NCI-H2107 treated with DMSO at 0.1 percent for 48 hours (cell line): ENCODE measurements around the gene CALHM2.
"Not testable (repeated sequence)": the region's sequence is repeated elsewhere in the genome, so short reads cannot be mapped to it uniquely, and the experiment has no call there.

Experiments used
- DNase-seq: peaks from one replicate; lab custom pipeline; 2025; ENCODE audit not compliant: unreplicated experiment; lab: John Stamatoyannopoulos, UW

Gene CALHM2

GRCh38 chr10:103451831-103452505 lies at the start of gene CALHM2:
Gene CALHM2, minus strand, starts transcription at chr10:103452370. Its CDS starts 2,429 bp downstream, at chr10:103449941.
- peak; percentile 34 for DNase-seq

DNA sequence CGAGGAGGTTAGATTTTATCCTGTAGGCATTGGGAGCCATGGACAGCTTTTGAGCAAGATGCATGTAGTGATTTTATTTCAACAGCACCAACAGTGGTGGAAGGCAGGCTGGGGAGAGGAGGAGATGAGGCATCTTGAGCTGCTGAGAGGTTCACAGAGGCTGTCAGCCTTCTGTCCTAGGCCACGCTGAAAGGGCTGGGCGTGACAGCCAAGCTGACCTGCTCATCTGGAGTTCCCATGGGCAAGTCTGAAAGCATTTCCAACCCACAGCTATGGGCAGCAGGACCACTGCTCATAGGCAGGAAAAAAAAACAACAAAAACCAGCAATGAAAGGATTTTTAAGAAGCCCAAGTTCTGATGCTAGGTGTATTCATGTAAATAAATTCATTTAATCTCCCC lies 49.0 kb upstream of the CALHM2 start:
- DNase-seq = no peak

- no peak for DNase-seq
These were observed 48.3 kb upstream of the CALHM2 start for GRCh38 chr10:103500481-103500880.

- DNase-seq = no peak
These were observed 47.7 kb upstream of the CALHM2 start for GRCh38 chr10:103499881-103500280.

- DNase-seq = peak; percentile 62
These were observed 46.9 kb upstream of the CALHM2 start for GRCh38 chr10:103498936-103499638.

DNA sequence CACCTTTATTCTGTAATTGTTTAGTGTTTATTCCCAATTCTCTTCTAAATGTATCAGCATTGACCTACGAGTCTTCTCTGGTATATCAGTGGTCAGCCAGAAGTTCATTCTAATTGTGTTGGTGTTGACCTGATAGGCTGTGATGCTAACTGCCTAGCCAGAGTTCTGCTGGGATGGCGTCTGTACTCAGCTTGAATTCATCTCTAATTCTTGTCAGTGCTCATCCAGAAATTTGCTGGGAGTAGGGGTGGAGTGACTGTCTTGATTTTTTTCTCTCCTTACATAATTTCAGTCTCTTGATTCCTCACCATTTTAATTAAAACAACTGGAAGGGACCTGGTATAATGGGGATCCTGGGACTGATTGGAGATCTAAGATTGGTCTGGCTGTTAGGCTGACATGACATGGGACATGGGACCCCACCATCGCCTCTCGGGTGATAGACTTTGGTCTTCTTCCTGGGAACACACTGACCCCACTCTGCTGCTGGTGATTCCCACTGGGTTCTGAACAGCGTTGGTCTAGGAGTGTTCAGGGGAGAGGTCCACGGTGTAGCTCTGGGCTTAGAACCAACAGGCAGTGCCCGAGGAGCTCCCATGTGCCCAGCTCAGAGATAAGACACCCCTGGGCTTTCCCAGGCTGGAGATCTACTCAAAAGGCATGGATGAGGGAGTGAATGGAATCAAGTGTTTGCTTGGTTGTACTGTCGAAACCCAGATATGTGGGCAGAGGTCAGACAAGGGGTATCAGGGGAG lies 45.2 kb upstream of the CALHM2 start:
- no peak for DNase-seq

- no peak for DNase-seq
These were observed 43.2 kb upstream of the CALHM2 start for GRCh38 chr10:103495321-103495720.

DNA sequence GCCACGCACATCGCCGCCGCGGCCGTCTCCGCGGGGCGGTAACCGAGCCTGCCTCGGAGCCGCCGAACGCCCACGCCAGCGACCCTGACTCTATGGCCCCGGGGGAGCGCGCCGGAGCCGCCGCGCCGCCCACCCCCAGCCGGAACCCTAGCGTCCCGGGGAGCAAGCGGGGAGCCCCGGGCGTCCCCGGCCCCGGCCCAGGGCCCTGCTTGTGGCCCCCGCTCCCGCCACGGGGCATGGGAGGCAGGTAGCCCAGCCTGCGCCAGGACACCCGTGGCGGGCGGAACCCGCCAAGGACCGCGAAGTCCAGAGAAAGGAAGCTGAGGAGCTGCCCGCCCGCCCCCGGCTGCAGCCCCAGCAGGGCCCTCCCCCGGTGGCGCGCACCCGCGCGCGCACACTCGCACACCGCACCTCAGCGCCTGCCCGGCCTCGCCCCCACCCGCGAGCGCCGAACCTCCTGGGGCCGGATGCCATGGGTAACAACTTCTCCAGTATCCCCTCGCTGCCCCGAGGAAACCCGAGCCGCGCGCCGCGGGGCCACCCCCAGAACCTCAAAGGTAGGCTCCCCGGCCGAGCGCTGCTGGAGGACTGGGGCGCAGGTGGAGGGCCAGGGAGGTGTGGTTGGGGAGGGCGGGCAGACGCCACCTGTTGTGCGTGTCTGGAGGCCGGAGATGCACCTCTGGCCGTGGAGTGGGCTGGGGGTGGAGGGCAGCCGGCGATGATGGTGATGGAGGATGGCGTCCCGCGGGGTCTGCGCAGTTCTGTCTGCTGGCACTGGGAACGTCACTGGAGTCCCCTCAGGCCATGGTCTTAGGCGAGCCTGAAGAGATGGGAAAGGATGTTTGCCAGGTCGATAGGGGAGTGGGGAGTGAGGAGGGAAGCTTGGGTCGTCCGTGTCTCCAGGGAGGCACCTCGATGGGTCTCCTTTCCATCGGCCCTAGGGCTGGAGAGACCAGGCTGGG lies 42.0 kb upstream of the CALHM2 start:
- DNase-seq = peak; percentile 12

DNA sequence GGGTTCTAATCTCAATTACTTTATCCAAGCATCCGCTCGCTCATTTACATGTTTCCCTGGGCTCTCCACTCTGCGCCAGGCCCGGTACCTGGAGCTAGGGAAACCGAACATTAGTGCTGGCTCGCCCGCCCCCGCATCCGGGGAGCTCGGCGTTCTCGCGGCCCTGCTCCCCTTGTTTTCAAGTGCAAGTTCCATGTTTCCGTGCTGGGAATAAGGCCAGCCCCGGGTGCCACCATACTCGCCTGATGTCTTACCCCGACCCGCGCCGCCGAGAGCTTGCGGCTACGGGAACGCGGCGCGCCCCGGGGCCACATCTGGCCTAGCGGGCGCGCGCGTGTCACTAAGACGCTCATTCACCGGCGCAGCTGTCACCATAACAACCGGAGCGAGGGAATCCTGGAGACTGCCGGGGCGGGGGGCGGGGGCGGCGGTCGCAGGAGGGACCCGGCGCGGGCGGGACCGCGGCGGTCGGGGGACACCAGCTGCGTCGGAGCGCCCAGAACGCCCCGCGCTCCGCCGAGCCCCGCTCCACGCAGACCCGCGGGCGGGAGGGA lies 41.3 kb upstream of the CALHM2 start, which contains the start of gene NEURL1:
NEURL1 (plus strand) TSS at position 344 of the 554 bp plus-strand sequence. CDS start 683 bp downstream, outside the sequence.
- DNase-seq = no peak

GRCh38 chr10:103492655-103493261 lies 40.6 kb upstream of the CALHM2 start:
- DNase-seq = no peak

- no peak for DNase-seq
These were observed 39.7 kb upstream of the CALHM2 start for GRCh38 chr10:103491729-103492364.

DNA sequence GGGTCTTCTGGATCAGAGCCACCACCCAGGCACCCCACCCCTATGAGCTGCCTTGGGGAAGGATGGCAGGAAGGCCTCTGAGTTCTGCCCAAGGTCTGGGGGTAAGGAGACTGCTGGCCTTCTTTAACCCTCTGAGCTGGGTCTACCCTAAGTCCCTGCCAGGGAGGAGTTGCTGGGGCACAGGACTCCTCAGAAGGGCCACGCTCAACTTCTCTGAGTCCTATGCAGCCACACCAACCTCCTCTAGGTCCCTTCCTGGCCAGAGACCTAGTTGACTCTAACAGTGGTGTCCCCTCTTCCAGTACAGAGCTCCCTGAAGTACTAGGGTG lies 38.8 kb upstream of the CALHM2 start:
- no peak for DNase-seq

- DNase-seq = no peak
These were observed 35.2 kb upstream of the CALHM2 start for GRCh38 chr10:103487410-103487708.

- DNase-seq = not testable (repeated sequence)
These were observed 34.7 kb upstream of the CALHM2 start for GRCh38 chr10:103486635-103487409.

- peak; percentile 40 for DNase-seq
These were observed 29.9 kb upstream of the CALHM2 start for GRCh38 chr10:103481974-103482531.

DNA sequence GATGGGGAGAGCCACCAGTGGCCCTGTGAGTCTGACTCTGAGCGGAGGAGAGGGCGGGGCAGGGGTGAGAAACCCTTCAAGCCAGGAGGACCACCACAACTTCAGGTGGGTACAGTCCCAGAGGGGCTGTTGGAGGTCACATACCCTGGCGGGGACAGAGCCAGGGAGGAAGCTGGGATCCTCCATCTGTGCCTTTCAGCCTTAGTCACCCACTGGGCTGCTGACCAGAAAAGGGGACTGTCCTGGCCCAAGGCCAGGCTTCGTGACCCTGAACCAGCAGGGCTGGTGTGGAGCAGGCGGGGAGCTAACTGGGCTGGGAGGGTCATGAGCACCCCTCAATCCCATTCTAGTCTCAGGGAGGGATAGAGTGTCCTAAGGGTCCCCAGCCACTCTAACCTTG lies 28.4 kb upstream of the CALHM2 start:
- no peak for DNase-seq

DNA sequence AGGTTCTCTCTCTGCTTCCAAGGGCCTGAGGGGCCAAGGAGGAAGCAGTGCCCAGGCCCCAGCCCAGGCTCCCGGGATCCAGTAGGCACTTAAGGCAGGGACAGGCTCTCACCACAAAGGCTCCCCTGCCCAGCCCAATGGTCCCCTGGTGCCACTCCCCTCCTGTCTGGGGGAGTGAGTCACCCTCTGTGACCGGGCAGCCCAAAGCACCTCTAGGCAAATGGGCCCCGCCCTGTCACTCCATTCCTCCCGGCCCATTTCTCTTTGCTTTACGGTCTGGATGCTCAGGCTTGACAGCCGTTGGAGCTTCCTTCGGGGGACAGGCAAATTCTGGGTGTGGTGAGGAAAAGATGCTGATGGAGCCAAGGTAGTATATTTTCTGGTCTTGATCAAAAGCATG lies 27.0 kb upstream of the CALHM2 start, which contains the start of gene CALHM3:
CALHM3 (minus strand) TSS at position 106 of the 400 bp plus-strand sequence. CDS start 208 bp downstream, outside the sequence.
- no peak for DNase-seq

DNA sequence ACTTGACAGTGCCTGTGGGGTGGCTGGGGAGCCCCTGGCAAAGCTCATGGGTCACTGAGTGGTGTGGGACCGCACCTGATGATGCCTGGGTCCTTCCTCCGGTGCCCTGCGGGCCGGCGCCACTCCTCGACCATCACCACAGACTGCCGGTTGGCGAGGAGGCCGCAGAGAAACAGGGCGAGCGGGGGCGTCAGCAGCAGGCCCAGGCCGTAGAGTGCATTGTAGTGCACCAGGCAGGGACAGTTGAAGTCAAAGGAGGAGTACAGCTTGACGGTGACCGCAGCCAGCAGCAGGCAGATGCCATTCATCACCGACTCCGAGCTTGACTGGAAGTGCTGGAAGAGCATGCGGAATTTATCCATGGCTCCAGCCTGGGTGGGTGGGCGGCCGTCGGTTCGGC lies 26.5 kb upstream of the CALHM2 start:
- no peak for DNase-seq
